H1 (cell line): ENCODE data around the gene TRMT10C. TPM values are rescaled to one million over a fixed set of nuclear protein-coding genes. Genes with fewer than 3 reads are reported as not detected.

Experiments
- CTCF ChIA-PET: fragments of 300-600 bp; sonication (Branson Sonifier 250); formaldehyde crosslinking; loops from one replicate; lab custom pipeline; 2021; ENCODE audit not compliant: partially characterized antibody; lab: Charles Lee
- POLR2A ChIA-PET: fragments of 300-600 bp; sonication (Branson Sonifier 250); formaldehyde crosslinking; loops from one replicate; lab custom pipeline; 2021; ENCODE audit warnings: inconsistent platforms; ENCODE audit not compliant: partially characterized antibody; lab: Charles Lee
- DNase-seq, 2 experiments: peaks; one replicate each; pipeline versions ENCODE4 v3.0.0 to v3.0.0-alpha.2; 2010 to 2022; ENCODE audit warnings: low spot score in 2 of 2, low read depth in 1 of 2, mixed read lengths in 1 of 2
- FAIRE-seq: peaks from 2 replicates; lab custom pipeline; 2011; peaks lifted over from hg19 to GRCh38; lab: Jason Lieb, UNC
- H2AFZ ChIP-seq: 2 replicates; pipeline ENCODE4 v1.8.1; 2012; ENCODE audit warnings: low read length, inconsistent platforms
- H2AK5ac ChIP-seq: 2 replicates; pipeline ENCODE4 v1.6.1; 2013; ENCODE audit warnings: low read depth, low read length
- H2BK120ac ChIP-seq: replicated peaks from 2 replicates; pipeline ENCODE3; 2013; ENCODE audit warnings: low read depth, low read length, inconsistent platforms
- H2BK12ac ChIP-seq: 2 replicates; pipeline ENCODE4 v1.6.1; 2013; ENCODE audit warnings: low read depth, low read length
- H2BK15ac ChIP-seq: 2 replicates; pipeline ENCODE4 v1.6.1; 2013; ENCODE audit warnings: low read length
- H2BK20ac ChIP-seq: 2 replicates; pipeline ENCODE4 v1.6.1; 2013; ENCODE audit warnings: low read length
- H2BK5ac ChIP-seq: 2 replicates; pipeline ENCODE4 v1.6.1; 2013; ENCODE audit warnings: low read depth, low read length
- H3K14ac ChIP-seq: 2 replicates; pipeline ENCODE4 v1.6.1; 2013; ENCODE audit warnings: inconsistent platforms; ENCODE audit not compliant: insufficient read length
- H3K18ac ChIP-seq: 2 replicates; pipeline ENCODE4 v1.6.1; 2013; ENCODE audit warnings: low read length; ENCODE audit errors: extremely low read depth
- H3K23ac ChIP-seq: 2 replicates; pipeline ENCODE4 v1.6.1; 2013; ENCODE audit warnings: inconsistent platforms; ENCODE audit not compliant: insufficient read length
- H3K23me2 ChIP-seq: 2 replicates; pipeline ENCODE4 v1.6.1; 2013; ENCODE audit warnings: low read depth, low read length
- H3K27ac ChIP-seq: 2 replicates; pipeline ENCODE4 v1.6.1; 2011; ENCODE audit warnings: low read depth, low read length, inconsistent platforms
- H3K27me3 ChIP-seq, 4 experiments: replicated peaks in 1 of 4; 1 replicate in 1 of 4; 2 replicates in 3 of 4; pipeline versions ENCODE4 v1.6.1 to v1.8.1; 2011 to 2013; ENCODE audit warnings: low read length in 3 of 4, mild to moderate bottlenecking in 3 of 4, inconsistent platforms in 2 of 4, mixed read lengths in 2 of 4, moderate library complexity in 1 of 4; ENCODE audit not compliant: control insufficient read depth in 3 of 4, insufficient read depth in 3 of 4; ENCODE audit errors: extremely low read depth in 1 of 4
- H3K36me3 ChIP-seq, 4 experiments: 2 replicates each; pipeline versions ENCODE4 v1.6.1 to v1.8.1; 2011 to 2013; ENCODE audit warnings: mild to moderate bottlenecking in 4 of 4, low read length in 3 of 4, moderate library complexity in 2 of 4, control low read depth in 1 of 4, inconsistent platforms in 1 of 4; ENCODE audit not compliant: insufficient read depth in 4 of 4, control insufficient read depth in 2 of 4
- H3K4ac ChIP-seq: replicated peaks from 2 replicates; pipeline ENCODE3; 2013; ENCODE audit warnings: low read length, low read depth, mixed read lengths, inconsistent platforms; ENCODE audit not compliant: insufficient read length
- H3K4me1 ChIP-seq, 4 experiments: replicated peaks in 1 of 4; 1 replicate in 1 of 4; 2 replicates in 3 of 4; pipeline versions ENCODE4 v1.6.1 to v1.8.1; 2011 to 2013; ENCODE audit warnings: low read length in 3 of 4, inconsistent platforms in 2 of 4, mixed read lengths in 1 of 4; ENCODE audit not compliant: insufficient read depth in 4 of 4, control insufficient read depth in 3 of 4
- H3K4me2 ChIP-seq, 2 experiments: 2 replicates each; pipeline versions ENCODE4 v1.6.1 to v1.8.1; 2011 to 2013; ENCODE audit warnings: low read depth in 2 of 2, low read length in 2 of 2, control low read depth in 1 of 2, inconsistent platforms in 1 of 2, mild to moderate bottlenecking in 1 of 2; ENCODE audit not compliant: insufficient read depth in 1 of 2
- H3K4me3 ChIP-seq, 4 experiments: fragments of 200-600, 300-600 bp in 1 of 4; sonication (generic), shearing (Covaris generic), sonication (Bioruptor Twin) in 1 of 4; 2 replicates each; pipeline versions ENCODE4 v1.5.1 to v1.8.1; 2011 to 2016; ENCODE audit warnings: low read length in 4 of 4, low read depth in 3 of 4, control low read depth in 2 of 4, inconsistent platforms in 2 of 4, mild to moderate bottlenecking in 2 of 4, mixed read lengths in 1 of 4, moderate library complexity in 1 of 4; ENCODE audit not compliant: insufficient read depth in 2 of 4; ENCODE audit errors: extremely low read depth in 1 of 4
- H3K56ac ChIP-seq: replicated peaks from 2 replicates; pipeline ENCODE3; 2013; ENCODE audit warnings: low read depth, mild to moderate bottlenecking, mixed read lengths, low read length, inconsistent platforms; ENCODE audit not compliant: insufficient read length
- H3K79me1 ChIP-seq: 2 replicates; pipeline ENCODE4 v1.6.1; 2013; ENCODE audit warnings: low read depth, low read length, control low read depth
- H3K79me2 ChIP-seq, 2 experiments: 2 replicates each; pipeline versions ENCODE4 v1.6.1 to v1.8.1; 2012 to 2013; ENCODE audit warnings: low read length in 2 of 2, mild to moderate bottlenecking in 2 of 2, inconsistent platforms in 1 of 2; ENCODE audit not compliant: insufficient read depth in 2 of 2, control insufficient read depth in 1 of 2
- H3K9ac ChIP-seq, 4 experiments: replicated peaks in 1 of 4; 1 replicate in 1 of 4; 2 replicates in 3 of 4; pipeline versions ENCODE4 v1.6.1 to v1.8.1; 2011 to 2013; ENCODE audit warnings: low read depth in 3 of 4, low read length in 3 of 4, control low read depth in 2 of 4, mild to moderate bottlenecking in 2 of 4, moderate library complexity in 2 of 4, inconsistent platforms in 1 of 4; ENCODE audit errors: extremely low read depth in 1 of 4
- H3K9me3 ChIP-seq, 2 experiments: 2 replicates each; pipeline versions ENCODE4 v1.6.1 to v1.8.1; 2012 to 2013; ENCODE audit warnings: mild to moderate bottlenecking in 2 of 2, moderate library complexity in 2 of 2, control low read depth in 1 of 2, inconsistent platforms in 1 of 2, low read depth in 1 of 2, low read length in 1 of 2, mixed read lengths in 1 of 2; ENCODE audit not compliant: insufficient read depth in 2 of 2
- H4K20me1 ChIP-seq, 2 experiments: replicated peaks in 1 of 2; 2 replicates each; pipeline versions ENCODE3 to v1.8.1; 2011 to 2013; ENCODE audit warnings: inconsistent platforms in 2 of 2, low read length in 2 of 2, mild to moderate bottlenecking in 1 of 2; ENCODE audit not compliant: insufficient read depth in 2 of 2, control insufficient read depth in 1 of 2
- H4K5ac ChIP-seq: 2 replicates; pipeline ENCODE4 v1.6.1; 2013; ENCODE audit warnings: low read length, low read depth, mixed read lengths, inconsistent platforms; ENCODE audit not compliant: insufficient read length
- H4K8ac ChIP-seq: 2 replicates; pipeline ENCODE4 v1.8.0; 2013; ENCODE audit warnings: mild to moderate bottlenecking, moderate library complexity, low read length, inconsistent platforms; ENCODE audit not compliant: insufficient read depth; ENCODE audit errors: extremely low read depth
- H4K91ac ChIP-seq: replicated peaks from 2 replicates; pipeline ENCODE3; 2013; ENCODE audit warnings: low read length, mixed read lengths, inconsistent platforms; ENCODE audit not compliant: insufficient read length
- CBX8 ChIP-seq: fragments of 300-800, 300-1000 bp; sonication (generic); IDR thresholded peaks from 2 replicates; pipeline ENCODE4 v1.7.1; 2016; ENCODE audit warnings: low read depth, low read length, borderline replicate concordance
- EP300 ChIP-seq, 2 experiments: IDR thresholded peaks; 1 replicate in 1 of 2; 2 replicates in 1 of 2; pipeline ENCODE4 v1.6.1; 2011 to 2012; ENCODE audit warnings: low read depth in 2 of 2, low read length in 2 of 2, mild to moderate bottlenecking in 2 of 2, borderline replicate concordance in 1 of 2, inconsistent platforms in 1 of 2, moderate library complexity in 1 of 2
- EZH2 ChIP-seq: fragments of 200-600 bp; sonication (generic); IDR thresholded peaks from 2 replicates; pipeline ENCODE4 v1.7.1; 2012; ENCODE audit warnings: low read depth, mild to moderate bottlenecking, moderate library complexity, low read length, inconsistent platforms; ENCODE audit not compliant: severe bottlenecking
- NRF1 ChIP-seq: IDR thresholded peaks from 2 replicates; pipeline ENCODE4 v1.6.1; 2011; ENCODE audit warnings: mild to moderate bottlenecking, low read depth, low read length, improper control_type of control experiment
- POLR2AphosphoS5 ChIP-seq: IDR thresholded peaks from 2 replicates; pipeline ENCODE4 v1.6.1; 2011; ENCODE audit warnings: low read depth, low read length
- RFX5 ChIP-seq: IDR thresholded peaks from 2 replicates; pipeline ENCODE4 v1.6.1; 2011; ENCODE audit warnings: low read depth, low read length, improper control_type of control experiment, borderline replicate concordance
- RNF2 ChIP-seq: fragments of 200-900, 300-1000 bp; sonication (generic); IDR thresholded peaks from 2 replicates; pipeline ENCODE4 v1.7.1; 2016; ENCODE audit warnings: borderline replicate concordance, low read depth, mild to moderate bottlenecking, antibody characterized with exemption, low read length; ENCODE audit not compliant: poor library complexity, severe bottlenecking; ENCODE audit errors: missing control alignments
- SP2 ChIP-seq: IDR thresholded peaks from 2 replicates; pipeline ENCODE4 v1.6.1; 2012; ENCODE audit warnings: mild to moderate bottlenecking, low read length, inconsistent platforms
- SUZ12 ChIP-seq: fragments of 200-600 bp; sonication (generic); IDR thresholded peaks from 2 replicates; pipeline ENCODE4 v1.6.1; 2012; ENCODE audit warnings: mild to moderate bottlenecking, inconsistent platforms, low read length, moderate library complexity, mixed read lengths
- USF2 ChIP-seq: IDR thresholded peaks from 2 replicates; pipeline ENCODE4 v1.6.1; 2011; ENCODE audit warnings: low read length, improper control_type of control experiment
- ZNF274 ChIP-seq: IDR thresholded peaks from 2 replicates; pipeline ENCODE4 v1.7.0; 2012; ENCODE audit warnings: low read length, borderline replicate concordance; ENCODE audit errors: extremely low read depth
- WGBS, 2 experiments: shearing (Covaris generic) in 1 of 2; methylation state at CpG; one replicate each; pipeline versions ENCODE4 v1.1.6 to v1.1.7; 2013 to 2015; ENCODE audit warnings: low lambda C conversion rate in 2 of 2, mixed read lengths in 2 of 2, inconsistent platforms in 1 of 2, low coverage in 1 of 2, missing lambda C conversion rate in 1 of 2; ENCODE audit not compliant: insufficient replicate concordance in 2 of 2, insufficient coverage in 1 of 2, insufficient read length in 1 of 2; ENCODE audit errors: extremely low coverage in 1 of 2, missing lambda C conversion rate in 1 of 2; 5-methylcytosine and 5-hydroxymethylcytosine counted together
- polyA plus RNA-seq, 7 experiments: library from polyadenylated mRNA; depleted of rRNA in 3 of 7; stranded (reverse) in 5 of 7; unstranded in 2 of 7; fragments of >200 nt in 5 of 7; fragments of 200-250 nt in 2 of 7; gene quantifications; 1 replicate in 5 of 7; 2 replicates in 1 of 7; 4 replicates in 1 of 7; pipeline versions ENCODE4 v1.2.1 to v1.2.3, GENCODE V29; 2011 to 2013; ENCODE audit warnings: missing spikeins in 2 of 7, mixed read lengths in 2 of 7
- total RNA-seq: library from RNA; stranded (reverse); fragmentation: NEBNext Ultra II Directional; extraction: Animal tissue kit (Norgen Biotek cat#: 25700); gene quantifications from 2 replicates; pipeline ENCODE4 v1.2.1, GENCODE V29; 2021

Gene TRMT10C
- total and polyA plus RNA-seq, 2 of the 8 experiments (the other 6 are each of a cell fraction or from before 2014, with no cell fraction given), result 27.4 to 55.9 TPM

- H2BK5ac ChIP-seq, result no peak overlapping the region
- no peak for FAIRE-seq
- H3K4me1 ChIP-seq, result peaks cover 6 to 20% (median 13%) of the 10 kb centered on the region in 4 experiments; a peak in 6 of 7 replicates
- no peak overlapping the region for H3K9ac ChIP-seq
- H3K27me3 ChIP-seq, result no peaks in the 10 kb centered on the region
- WGBS, 2 experiments, result 67% methylated on average over 1 of the region's 1 CpG; no CpG with 5 or more reads in 1 of the 2 experiments
- H4K8ac ChIP-seq, result no peak overlapping the region
- no peak overlapping the region for H2AK5ac ChIP-seq
- no peak overlapping the region for H3K14ac ChIP-seq
- 0 out of 8 replicates have a peak, but pooled peaks cover 0 to 2% (median 0%) of the 10 kb centered on the region in 4 experiments for H3K36me3 ChIP-seq
- H2BK20ac ChIP-seq, result no peak overlapping the region
- no peak overlapping the region for H3K4ac ChIP-seq
- H3K27ac ChIP-seq, result no peak overlapping the region
- POLR2A ChIA-PET, result no interaction called here
- no peak for DNase-seq
- H3K18ac ChIP-seq, result no peak overlapping the region
- H3K9me3 ChIP-seq, result peaks cover 12 to 18% of the 10 kb centered on the region in 2 experiments
- H4K20me1 ChIP-seq, result no peaks in the 10 kb centered on the region
- CTCF ChIA-PET, result interaction anchor here (1.3 kb wide), 1 partner anchor 9 kb away, joined by 4 read pairs; no protein-coding TSS in a partner anchor
- no peaks in the 10 kb centered on the region for H3K79me1 ChIP-seq
- no peak overlapping the region for H4K5ac ChIP-seq
- H3K79me2 ChIP-seq, result no peaks in the 10 kb centered on the region
- no peak overlapping the region for H2BK120ac ChIP-seq
- H2AFZ ChIP-seq, result no peak overlapping the region
- no peak overlapping the region for H3K4me3 ChIP-seq
- no peak overlapping the region for H3K56ac ChIP-seq
- H2BK15ac ChIP-seq, result no peak overlapping the region
- H3K23me2 ChIP-seq, result no peaks in the 10 kb centered on the region
- no peak overlapping the region for H2BK12ac ChIP-seq
- no peak overlapping the region for H4K91ac ChIP-seq
- H3K4me2 ChIP-seq, result no peak overlapping the region
- no peak overlapping the region for H3K23ac ChIP-seq
- TF ChIP-seq EP300 (IDR thresholded peaks at IDR 0.05; ENCODE audit: borderline replicate concordance in 1 of 2, low read depth in 2 of 2, low read length in 2 of 2), result no peak
- no peak for TF ChIP-seq SP2
- no peak for TF ChIP-seq POLR2AphosphoS5
- TF ChIP-seq NRF1, result no peak
- TF ChIP-seq ZNF274, result no peak
- TF ChIP-seq CBX8, result no peak
- no peak for TF ChIP-seq EZH2
- TF ChIP-seq RNF2, result no peak
- no peak for TF ChIP-seq SUZ12
- TF ChIP-seq USF2, result no peak
- TF ChIP-seq RFX5, result no peak
Measured at GRCh38 chr3:101527906-101528305, 33.8 kb upstream of the TRMT10C start.
